Endodermal cell (in vitro differentiated cells): ENCODE data around the gene GNAO1. TPM values are rescaled to one million over a fixed set of nuclear protein-coding genes. Genes with fewer than 3 reads are reported as not detected.

Experiments used
- DNase-seq: peaks from one replicate; pipeline ENCODE4 v3.0.0-alpha.2; 2017
- H3K27ac ChIP-seq: 2 replicates; pipeline ENCODE4 v1.5.1; 2013; ENCODE audit warnings: mild to moderate bottlenecking, low read depth, low read length, moderate library complexity
- H3K27me3 ChIP-seq: 2 replicates; pipeline ENCODE4 v1.6.1; 2013; ENCODE audit warnings: mild to moderate bottlenecking, low read length, moderate library complexity; ENCODE audit not compliant: insufficient read depth, control insufficient read depth, poor library complexity, severe bottlenecking
- H3K36me3 ChIP-seq: 2 replicates; pipeline ENCODE4 v1.7.0; 2013; ENCODE audit warnings: mild to moderate bottlenecking, low read length, moderate library complexity; ENCODE audit not compliant: control insufficient read depth, insufficient read depth
- H3K4me1 ChIP-seq: one replicate; pipeline ENCODE4 v1.7.0; 2013; ENCODE audit warnings: low read length; ENCODE audit not compliant: control insufficient read depth, insufficient read depth
- H3K4me3 ChIP-seq: 2 replicates; pipeline ENCODE4 v1.5.1; 2013; ENCODE audit warnings: mild to moderate bottlenecking, low read length, moderate library complexity
- H3K9ac ChIP-seq: 2 replicates; pipeline ENCODE4 v1.6.1; 2013; ENCODE audit warnings: mild to moderate bottlenecking, low read length, moderate library complexity; ENCODE audit not compliant: poor library complexity, severe bottlenecking; ENCODE audit errors: extremely low read depth
- H3K9me3 ChIP-seq: 2 replicates; pipeline ENCODE4 v1.6.1; 2013; ENCODE audit warnings: mild to moderate bottlenecking, low read length, moderate library complexity; ENCODE audit not compliant: control insufficient read depth
- H3K27ac Mint-ChIP-seq: 2 replicates; pipeline ENCODE4 v1.8.0; 2020; ENCODE audit warnings: mixed read lengths
- H3K27me3 Mint-ChIP-seq: 2 replicates; pipeline ENCODE4 v1.8.0; 2021; ENCODE audit warnings: mild to moderate bottlenecking, mixed read lengths; ENCODE audit not compliant: insufficient read depth
- H3K36me3 Mint-ChIP-seq: 2 replicates; pipeline ENCODE4 v1.8.0; 2020; ENCODE audit warnings: low read depth, mixed read lengths
- H3K4me1 Mint-ChIP-seq: 2 replicates; pipeline ENCODE4 v1.8.0; 2020; ENCODE audit warnings: mixed read lengths
- H3K4me3 Mint-ChIP-seq: 2 replicates; pipeline ENCODE4 v1.8.0; 2020; ENCODE audit warnings: mild to moderate bottlenecking, moderate library complexity, mixed read lengths
- H3K9me3 Mint-ChIP-seq: 2 replicates; pipeline ENCODE4 v1.8.0; 2020; ENCODE audit warnings: mild to moderate bottlenecking, mixed read lengths
- WGBS, 2 experiments: methylation state at CpG; one replicate each; pipeline versions ENCODE4 v1.1.5 to v1.1.7; 2013; ENCODE audit warnings: missing lambda C conversion rate in 2 of 2, mixed read lengths in 1 of 2; ENCODE audit not compliant: insufficient coverage in 1 of 2, insufficient read length in 1 of 2; 5-methylcytosine and 5-hydroxymethylcytosine counted together
- total RNA-seq, 2 donors: library from RNA; stranded (reverse); fragmentation: NEBNext Ultra II Directional in 1 of 2; extraction: Animal tissue kit (Norgen Biotek cat#: 25700) in 1 of 2; gene quantifications; 2 replicates in 1 of 2; 3 replicates in 1 of 2; pipeline ENCODE4 v1.2.1, GENCODE V29; 2021
- TF ChIP-seq, protein P1 (sequence below): fragments of 200-600 bp; sonication (generic); conservative IDR thresholded peaks from 2 replicates; pipeline ENCODE4 v1.5.0; 2021; ENCODE audit warnings: antibody characterized with exemption, mild to moderate bottlenecking

The GNAO1 gene
- total RNA-seq, 2 donors from 2014 or later: 2.7 to 7.1 TPM

DNA sequence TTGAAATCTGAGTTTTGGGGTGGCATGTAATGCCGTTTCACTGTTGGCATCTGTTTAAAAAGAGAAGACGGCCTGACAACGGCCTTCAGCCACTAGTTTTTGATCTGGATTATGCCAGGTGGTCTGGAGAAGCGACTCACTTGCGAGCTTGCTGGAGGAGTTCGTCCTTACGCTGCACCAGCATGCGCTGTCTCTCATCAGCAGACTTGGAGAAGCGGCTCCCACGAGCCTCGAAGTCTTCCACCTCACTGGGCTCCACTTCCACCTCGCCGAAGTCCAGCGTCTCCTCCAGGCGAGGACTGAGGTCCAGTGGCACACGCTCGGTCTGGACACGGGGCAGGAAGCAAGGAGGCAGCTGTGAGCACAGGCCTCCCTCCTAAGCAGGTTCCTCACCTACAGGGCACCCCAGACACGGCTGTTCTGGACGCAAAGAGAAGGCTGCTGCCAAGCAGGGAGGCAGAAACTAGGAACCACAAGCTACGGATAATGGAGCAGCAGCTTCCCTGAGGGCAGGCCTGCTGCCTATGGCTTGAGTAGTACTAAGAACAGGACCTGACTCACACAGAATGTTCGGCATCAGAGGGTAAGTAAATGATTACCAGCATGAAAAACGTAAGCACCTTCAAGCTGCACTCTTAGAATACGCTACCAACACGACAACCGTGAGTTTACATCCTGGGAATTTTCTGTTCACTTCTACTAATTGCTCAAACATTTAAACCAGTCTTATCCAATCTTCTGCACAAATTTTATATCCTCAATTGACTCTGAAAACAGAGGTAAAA lies 172.7 kb downstream of the GNAO1 start:
- Mint-ChIP-seq H3K9me3 (no peaks in the 10 kb centered on the region), H3K27ac (no peak overlapping the region), H3K36me3 (peaks cover 60% of the 10 kb centered on the region), H3K27me3 (no peaks in the 10 kb centered on the region), H3K4me3 (no peak overlapping the region), H3K4me1 (peaks cover 5% of the 10 kb centered on the region)
- Histone ChIP-seq H3K4me1 (peaks cover 1% of the 10 kb centered on the region), H3K4me3 (no peak overlapping the region), H3K27me3 (no peaks in the 10 kb centered on the region), H3K27ac (no peak overlapping the region), H3K9me3 (no peaks in the 10 kb centered on the region), H3K36me3 (peaks cover 60% of the 10 kb centered on the region), H3K9ac (no peak overlapping the region)
- TF ChIP-seq, protein P1, sequence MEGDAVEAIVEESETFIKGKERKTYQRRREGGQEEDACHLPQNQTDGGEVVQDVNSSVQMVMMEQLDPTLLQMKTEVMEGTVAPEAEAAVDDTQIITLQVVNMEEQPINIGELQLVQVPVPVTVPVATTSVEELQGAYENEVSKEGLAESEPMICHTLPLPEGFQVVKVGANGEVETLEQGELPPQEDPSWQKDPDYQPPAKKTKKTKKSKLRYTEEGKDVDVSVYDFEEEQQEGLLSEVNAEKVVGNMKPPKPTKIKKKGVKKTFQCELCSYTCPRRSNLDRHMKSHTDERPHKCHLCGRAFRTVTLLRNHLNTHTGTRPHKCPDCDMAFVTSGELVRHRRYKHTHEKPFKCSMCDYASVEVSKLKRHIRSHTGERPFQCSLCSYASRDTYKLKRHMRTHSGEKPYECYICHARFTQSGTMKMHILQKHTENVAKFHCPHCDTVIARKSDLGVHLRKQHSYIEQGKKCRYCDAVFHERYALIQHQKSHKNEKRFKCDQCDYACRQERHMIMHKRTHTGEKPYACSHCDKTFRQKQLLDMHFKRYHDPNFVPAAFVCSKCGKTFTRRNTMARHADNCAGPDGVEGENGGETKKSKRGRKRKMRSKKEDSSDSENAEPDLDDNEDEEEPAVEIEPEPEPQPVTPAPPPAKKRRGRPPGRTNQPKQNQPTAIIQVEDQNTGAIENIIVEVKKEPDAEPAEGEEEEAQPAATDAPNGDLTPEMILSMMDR: no peak
- WGBS, 2 experiments: 94 to 98% methylated on average over 22 to 26 of the region's 26 CpGs
- DNase-seq: no peak

DNA sequence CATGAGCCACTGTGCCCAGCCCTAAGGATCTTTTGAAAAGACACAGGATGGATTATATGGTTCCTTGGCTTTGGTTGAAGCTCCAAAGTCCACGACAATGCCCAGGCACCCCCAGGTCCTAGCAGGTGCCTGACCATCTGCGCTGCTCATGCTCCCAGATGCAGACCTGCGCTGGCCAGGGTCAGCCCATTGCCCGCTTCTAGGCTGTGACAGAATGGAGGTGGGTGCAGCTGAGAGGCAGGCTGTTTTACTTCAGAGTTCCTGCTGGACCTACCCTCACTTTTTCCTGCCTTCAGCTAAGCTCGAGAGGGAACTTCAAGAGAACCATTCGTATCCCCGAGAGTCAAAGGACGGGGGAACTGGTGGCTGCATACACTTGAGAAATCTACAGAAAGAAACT lies 173.6 kb downstream of the GNAO1 start:
- Mint-ChIP-seq H3K4me3 (no peak overlapping the region), H3K36me3 (peaks cover 67% of the 10 kb centered on the region), H3K4me1 (no peaks in the 10 kb centered on the region), H3K27ac (no peak overlapping the region), H3K9me3 (no peaks in the 10 kb centered on the region), H3K27me3 (no peaks in the 10 kb centered on the region)
- H3K36me3 ChIP-seq: peaks cover 63% of the 10 kb centered on the region
- TF ChIP-seq, protein P1: no peak
- H3K27me3 ChIP-seq: no peaks in the 10 kb centered on the region
- 95 to 100% methylated on average over 1 to 8 of the region's 8 CpGs for WGBS, 2 experiments
- no peaks in the 10 kb centered on the region for H3K4me1 ChIP-seq
- no peak overlapping the region for H3K27ac ChIP-seq
- no peak for DNase-seq
- H3K9me3 ChIP-seq: no peaks in the 10 kb centered on the region
- H3K9ac ChIP-seq: no peak overlapping the region
- H3K4me3 ChIP-seq: no peak overlapping the region

DNA sequence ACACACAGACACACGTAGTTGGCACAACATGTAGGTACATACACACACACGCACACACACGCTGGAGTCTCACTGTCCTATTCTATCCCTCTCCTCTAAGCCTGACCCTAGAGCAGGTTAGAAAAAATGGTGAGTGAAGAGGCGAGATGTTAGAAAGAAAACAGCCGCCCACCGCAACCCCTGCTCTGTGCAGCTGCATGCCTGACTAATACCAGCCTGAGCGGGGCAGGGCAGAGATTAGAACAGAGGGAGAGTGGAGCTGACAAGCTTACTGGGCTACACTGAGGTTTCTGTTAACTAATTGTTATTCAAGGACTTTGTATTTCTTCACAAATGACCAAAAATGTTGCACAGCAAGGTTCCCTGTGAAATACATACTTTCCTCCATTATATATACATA lies 174.3 kb downstream of the GNAO1 start:
- 97 to 100% methylated on average over 4 to 5 of the region's 7 CpGs for WGBS, 2 experiments
- DNase-seq: no peak
- no peak overlapping the region for H3K9ac ChIP-seq
- TF ChIP-seq, protein P1: no peak
- H3K9me3 ChIP-seq: no peaks in the 10 kb centered on the region
- Mint-ChIP-seq H3K36me3 (peaks cover 67% of the 10 kb centered on the region), H3K27me3 (no peaks in the 10 kb centered on the region), H3K4me3 (no peak overlapping the region), H3K4me1 (no peaks in the 10 kb centered on the region), H3K9me3 (no peaks in the 10 kb centered on the region), H3K27ac (no peak overlapping the region)
- peaks cover 63% of the 10 kb centered on the region for H3K36me3 ChIP-seq
- no peaks in the 10 kb centered on the region for H3K27me3 ChIP-seq
- H3K4me3 ChIP-seq: no peak overlapping the region
- H3K27ac ChIP-seq: no peak overlapping the region
- no peaks in the 10 kb centered on the region for H3K4me1 ChIP-seq
